Fibroblast of mammary gland (primary cell): ENCODE data around the gene DYNLRB2.

Source experiments
- DNase-seq: peaks from one replicate; pipeline ENCODE4 v3.0.0-alpha.2; 2010; ENCODE audit warnings: low read depth
- H3K4me3 ChIP-seq: 2 replicates; pipeline ENCODE4 v1.5.1; 2011; ENCODE audit warnings: low read depth, mild to moderate bottlenecking, low read length, moderate library complexity; ENCODE audit not compliant: control insufficient read depth
- TF ChIP-seq, protein P1 (sequence below): conservative IDR thresholded peaks from 2 replicates; pipeline ENCODE4 v1.5.1; 2011; ENCODE audit warnings: low read depth, low read length, inconsistent platforms; ENCODE audit not compliant: control insufficient read depth, insufficient read depth

Gene DYNLRB2

DNA sequence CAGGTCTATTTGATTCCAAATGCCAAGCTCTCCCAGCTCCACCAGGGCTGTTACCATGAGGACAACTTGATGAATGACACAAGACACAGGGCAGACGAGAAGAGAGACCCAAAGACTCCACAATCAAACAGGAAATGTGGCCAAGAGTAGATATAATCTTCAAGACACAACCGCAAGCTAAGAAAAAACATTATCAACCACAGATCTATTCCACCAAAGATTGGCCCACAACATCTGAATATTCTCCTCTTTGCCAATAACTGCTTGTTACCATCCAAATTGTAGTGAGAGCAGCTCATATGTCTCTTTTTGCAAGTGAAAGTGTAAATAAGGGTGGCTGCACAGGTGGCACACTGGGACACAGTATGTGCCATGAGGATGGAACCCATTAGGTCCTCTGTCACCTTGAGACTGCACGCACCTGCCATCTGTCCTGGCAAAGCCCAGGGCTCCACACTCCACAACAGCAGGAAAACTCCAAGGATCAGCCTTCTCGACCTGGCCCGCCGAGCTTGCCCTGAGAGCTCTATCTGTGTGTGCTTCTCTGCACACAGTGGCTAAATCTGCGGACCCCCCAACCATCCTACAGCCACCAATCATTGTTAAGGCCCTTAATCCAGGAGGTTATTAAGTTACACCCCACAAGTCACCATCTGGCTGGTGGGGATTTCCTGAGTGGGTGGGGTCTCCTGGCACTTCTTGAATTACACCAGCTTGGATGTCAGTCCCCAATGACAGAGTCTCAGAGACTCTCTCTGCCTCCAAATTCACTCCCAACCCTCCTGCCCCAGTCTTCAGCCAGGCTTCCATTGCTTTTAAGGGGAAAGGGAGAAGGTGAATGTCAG, 50.5 kb downstream of the DYNLRB2 start:
- no peak for DNase-seq

DNA sequence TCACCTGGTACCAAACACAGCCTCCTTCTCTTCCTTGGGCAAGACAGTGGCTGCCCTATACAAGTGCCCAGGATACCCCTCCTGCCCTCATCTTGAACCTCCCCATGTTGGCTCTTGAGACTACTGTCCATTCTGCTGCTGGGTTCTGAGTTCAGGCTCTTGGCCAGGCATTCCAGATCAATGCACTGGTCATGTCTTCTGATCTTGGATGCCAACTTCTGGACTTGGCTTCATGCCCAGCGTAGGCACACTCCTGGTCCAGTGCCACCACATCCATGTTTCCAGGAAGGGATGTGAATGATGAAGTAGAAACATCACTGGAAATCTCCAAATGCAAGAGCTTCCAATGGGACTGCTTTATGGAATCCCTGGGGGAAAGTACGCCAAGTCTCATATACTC, 51.5 kb downstream of the DYNLRB2 start:
- TF ChIP-seq, protein P1, sequence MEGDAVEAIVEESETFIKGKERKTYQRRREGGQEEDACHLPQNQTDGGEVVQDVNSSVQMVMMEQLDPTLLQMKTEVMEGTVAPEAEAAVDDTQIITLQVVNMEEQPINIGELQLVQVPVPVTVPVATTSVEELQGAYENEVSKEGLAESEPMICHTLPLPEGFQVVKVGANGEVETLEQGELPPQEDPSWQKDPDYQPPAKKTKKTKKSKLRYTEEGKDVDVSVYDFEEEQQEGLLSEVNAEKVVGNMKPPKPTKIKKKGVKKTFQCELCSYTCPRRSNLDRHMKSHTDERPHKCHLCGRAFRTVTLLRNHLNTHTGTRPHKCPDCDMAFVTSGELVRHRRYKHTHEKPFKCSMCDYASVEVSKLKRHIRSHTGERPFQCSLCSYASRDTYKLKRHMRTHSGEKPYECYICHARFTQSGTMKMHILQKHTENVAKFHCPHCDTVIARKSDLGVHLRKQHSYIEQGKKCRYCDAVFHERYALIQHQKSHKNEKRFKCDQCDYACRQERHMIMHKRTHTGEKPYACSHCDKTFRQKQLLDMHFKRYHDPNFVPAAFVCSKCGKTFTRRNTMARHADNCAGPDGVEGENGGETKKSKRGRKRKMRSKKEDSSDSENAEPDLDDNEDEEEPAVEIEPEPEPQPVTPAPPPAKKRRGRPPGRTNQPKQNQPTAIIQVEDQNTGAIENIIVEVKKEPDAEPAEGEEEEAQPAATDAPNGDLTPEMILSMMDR, result no peak
- H3K4me3 ChIP-seq, result no peak overlapping the region
- no peak for DNase-seq

More for the DNA sequence above, 50.5 kb downstream of the DYNLRB2 start:
- TF ChIP-seq, protein P1, result no peak
- H3K4me3 ChIP-seq, result no peak overlapping the region

DNA sequence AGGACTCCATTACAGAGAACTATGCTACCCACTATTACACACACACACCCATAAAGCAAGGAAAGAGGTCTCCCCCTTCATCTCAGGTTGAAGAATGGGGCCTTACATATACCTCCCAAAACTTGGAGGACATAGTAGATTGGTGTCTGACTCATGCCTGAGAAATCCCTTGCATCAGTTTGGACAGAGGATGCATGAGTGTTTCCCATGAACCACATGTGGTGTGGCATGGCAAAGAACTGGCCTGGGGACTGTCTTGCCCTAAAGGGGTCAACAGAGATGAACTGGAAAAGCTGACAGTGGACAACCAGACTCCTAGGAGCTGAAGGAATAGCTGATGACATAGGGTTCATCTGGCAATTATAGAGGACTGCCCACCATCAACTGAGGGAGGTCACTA, 54.0 kb downstream of the DYNLRB2 start:
- DNase-seq, result peak; percentile 34
- TF ChIP-seq, protein P1, result no peak
- no peak overlapping the region for H3K4me3 ChIP-seq

DNA sequence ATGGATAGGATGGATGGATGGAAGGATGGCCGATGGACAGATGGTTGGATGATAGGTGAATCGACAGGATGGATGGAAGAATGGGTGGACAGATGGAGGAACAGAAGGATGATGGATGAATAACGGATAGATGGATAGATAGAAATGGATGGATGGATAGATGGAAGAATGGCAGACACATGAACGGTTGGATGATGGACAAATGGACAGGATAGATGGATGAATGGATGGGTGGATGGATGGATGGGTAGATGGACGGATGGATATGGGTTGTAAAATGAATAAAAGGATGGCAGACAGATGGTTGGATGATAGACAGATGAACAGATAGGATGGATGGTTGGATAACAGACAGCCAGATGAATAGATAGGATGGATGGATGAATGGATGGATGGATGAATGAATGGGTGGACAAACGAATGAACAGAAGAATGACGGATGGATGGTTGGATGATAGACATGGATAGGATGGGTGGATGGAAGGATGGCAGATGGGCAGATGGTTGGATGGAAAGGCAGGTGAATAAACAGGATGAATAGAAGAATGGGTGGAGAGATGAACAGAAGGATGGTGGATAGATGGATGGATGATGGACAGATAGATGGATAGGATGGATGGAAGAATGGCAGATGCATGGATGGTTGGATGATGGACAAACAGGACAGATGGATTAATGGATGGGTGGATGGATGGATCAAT, 55.9 kb downstream of the DYNLRB2 start:
- H3K4me3 ChIP-seq, result no peak overlapping the region
- no peak for DNase-seq

DNA sequence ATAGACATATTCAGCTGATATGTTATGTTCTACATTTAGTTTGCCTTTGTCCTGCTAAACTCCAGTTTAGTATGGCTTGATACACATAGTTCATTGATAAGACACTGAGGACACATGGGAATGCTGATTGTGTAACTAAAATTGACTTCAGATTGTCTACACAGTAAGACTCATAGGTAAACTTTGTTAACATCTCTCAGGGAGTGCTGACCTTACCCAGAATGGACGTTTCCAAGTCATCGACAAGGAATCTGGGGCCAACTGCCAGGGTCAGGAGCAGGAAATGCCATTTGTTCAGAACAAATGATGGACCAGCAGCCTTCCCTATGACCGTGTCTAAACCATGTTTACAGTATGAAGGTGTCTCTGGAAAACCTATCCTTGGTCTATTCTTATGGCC, 58.7 kb downstream of the DYNLRB2 start:
- DNase-seq, result peak; percentile 70

More for the DNA sequence above, 55.9 kb downstream of the DYNLRB2 start:
- TF ChIP-seq, protein P1, result no peak

More for the DNA sequence above, 58.7 kb downstream of the DYNLRB2 start:
- TF ChIP-seq, protein P1, result no peak
- no peak overlapping the region for H3K4me3 ChIP-seq
